BJ (cell line): ENCODE results near the gene FRMPD3. TPM values are rescaled to one million over a fixed set of nuclear protein-coding genes. Genes with fewer than 3 reads are reported as not detected.

Experiments
- CTCF ChIA-PET: fragments of 350-600 bp; formaldehyde crosslinking; extraction: SDS; loops from one replicate; lab custom pipeline; 2021; ENCODE audit warnings: antibody characterized with exemption, inconsistent platforms; lab: Yijun Ruan, JAX
- POLR2A ChIA-PET: fragments of 300-600 bp; sonication (Branson Sonifier 250); formaldehyde crosslinking; extraction: SDS; loops from one replicate; lab custom pipeline; 2021; ENCODE audit warnings: antibody characterized with exemption; lab: Charles Lee
- DNase-seq: peaks from one replicate; pipeline ENCODE4 v3.0.0-alpha.2; 2011; ENCODE audit warnings: low read depth
- H3K27me3 ChIP-seq: 2 replicates; pipeline ENCODE4 v1.6.0; 2011; ENCODE audit warnings: low read length; ENCODE audit not compliant: control insufficient read depth, insufficient read depth
- H3K36me3 ChIP-seq: 2 replicates; pipeline ENCODE4 v1.5.1; 2011; ENCODE audit warnings: low read length; ENCODE audit not compliant: control insufficient read depth, insufficient read depth
- H3K4me3 ChIP-seq: 2 replicates; pipeline ENCODE4 v1.5.1; 2011; ENCODE audit warnings: low read depth, mild to moderate bottlenecking, control low read depth, low read length
- polyA plus RNA-seq: library from polyadenylated mRNA; depleted of rRNA; stranded (reverse); fragments of >200 nt; gene quantifications from 2 replicates; pipeline ENCODE4 v1.2.3, GENCODE V29; 2011
- TF ChIP-seq, protein P1 (sequence below): IDR thresholded peaks from 2 replicates; pipeline ENCODE4 v1.5.1; 2011; ENCODE audit warnings: low read depth, mild to moderate bottlenecking, control low read depth, inconsistent platforms, low read length, moderate library complexity; ENCODE audit not compliant: insufficient read depth

FRMPD3 gene
- polyA plus RNA-seq, 1 experiment: 0.02 TPM

DNA sequence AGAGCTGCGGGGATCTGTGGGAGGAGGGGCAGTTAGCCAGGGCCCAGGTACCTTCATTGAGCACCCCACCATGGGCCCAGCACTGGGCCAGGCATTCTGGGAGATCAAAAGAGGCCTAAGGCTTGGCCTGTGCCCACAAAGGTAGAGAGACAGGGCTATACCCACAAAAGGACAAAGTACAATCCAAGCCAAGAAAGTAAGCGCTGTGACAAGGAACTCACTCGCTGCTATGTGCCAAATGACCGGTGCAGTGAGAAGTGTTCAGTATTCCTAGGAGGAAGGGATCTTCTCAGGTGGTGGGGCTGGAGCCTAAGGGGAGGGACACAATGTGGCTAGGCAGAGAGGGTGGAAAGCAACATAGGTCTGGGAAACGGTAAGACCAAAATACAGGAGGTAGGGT is 8.8 kb upstream of the FRMPD3 start:
- Histone ChIP-seq H3K27me3 (no peaks in the 10 kb centered on the region), H3K36me3 (no peaks in the 10 kb centered on the region), H3K4me3 (no peak overlapping the region)
- ChIA-PET CTCF (no interaction called here), POLR2A (no interaction called here)
- no peak for DNase-seq
- TF ChIP-seq, protein P1, sequence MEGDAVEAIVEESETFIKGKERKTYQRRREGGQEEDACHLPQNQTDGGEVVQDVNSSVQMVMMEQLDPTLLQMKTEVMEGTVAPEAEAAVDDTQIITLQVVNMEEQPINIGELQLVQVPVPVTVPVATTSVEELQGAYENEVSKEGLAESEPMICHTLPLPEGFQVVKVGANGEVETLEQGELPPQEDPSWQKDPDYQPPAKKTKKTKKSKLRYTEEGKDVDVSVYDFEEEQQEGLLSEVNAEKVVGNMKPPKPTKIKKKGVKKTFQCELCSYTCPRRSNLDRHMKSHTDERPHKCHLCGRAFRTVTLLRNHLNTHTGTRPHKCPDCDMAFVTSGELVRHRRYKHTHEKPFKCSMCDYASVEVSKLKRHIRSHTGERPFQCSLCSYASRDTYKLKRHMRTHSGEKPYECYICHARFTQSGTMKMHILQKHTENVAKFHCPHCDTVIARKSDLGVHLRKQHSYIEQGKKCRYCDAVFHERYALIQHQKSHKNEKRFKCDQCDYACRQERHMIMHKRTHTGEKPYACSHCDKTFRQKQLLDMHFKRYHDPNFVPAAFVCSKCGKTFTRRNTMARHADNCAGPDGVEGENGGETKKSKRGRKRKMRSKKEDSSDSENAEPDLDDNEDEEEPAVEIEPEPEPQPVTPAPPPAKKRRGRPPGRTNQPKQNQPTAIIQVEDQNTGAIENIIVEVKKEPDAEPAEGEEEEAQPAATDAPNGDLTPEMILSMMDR: no peak

DNA sequence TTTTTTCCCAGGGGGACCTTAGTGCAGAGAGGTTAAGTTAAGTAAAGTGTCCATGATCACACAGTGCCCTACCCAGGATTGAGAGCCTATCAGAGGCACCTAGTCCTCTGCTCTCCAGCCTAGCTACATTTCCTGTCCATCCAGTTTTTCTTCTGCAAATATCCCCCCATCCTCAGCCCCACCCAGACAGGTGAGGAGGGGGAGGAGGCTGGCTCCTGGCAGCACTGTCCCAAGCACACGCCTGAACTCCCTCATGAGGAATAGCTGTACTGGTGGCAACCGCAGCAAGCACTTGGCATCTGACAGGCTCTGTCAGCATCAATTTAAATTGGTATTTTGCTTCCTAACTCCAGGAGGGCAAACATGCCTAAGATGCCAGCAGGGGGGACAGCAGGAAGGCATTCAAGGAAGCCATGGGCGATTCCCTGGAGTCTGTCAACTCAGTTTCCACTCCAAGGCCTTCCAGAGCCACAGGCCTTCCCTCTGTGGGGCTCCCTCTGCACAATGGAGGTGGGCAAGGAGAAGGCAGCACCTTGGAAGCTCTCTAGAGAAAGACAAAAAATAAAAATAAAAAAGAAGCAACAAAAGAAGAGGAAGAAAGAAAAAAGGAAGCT is 6.4 kb upstream of the FRMPD3 start:
- Histone ChIP-seq H3K27me3 (peaks cover 2% of the 10 kb centered on the region), H3K4me3 (no peak overlapping the region), H3K36me3 (no peaks in the 10 kb centered on the region)
- TF ChIP-seq, protein P1: no peak
- ChIA-PET CTCF (no interaction called here), POLR2A (no interaction called here)
- DNase-seq: no peak

DNA sequence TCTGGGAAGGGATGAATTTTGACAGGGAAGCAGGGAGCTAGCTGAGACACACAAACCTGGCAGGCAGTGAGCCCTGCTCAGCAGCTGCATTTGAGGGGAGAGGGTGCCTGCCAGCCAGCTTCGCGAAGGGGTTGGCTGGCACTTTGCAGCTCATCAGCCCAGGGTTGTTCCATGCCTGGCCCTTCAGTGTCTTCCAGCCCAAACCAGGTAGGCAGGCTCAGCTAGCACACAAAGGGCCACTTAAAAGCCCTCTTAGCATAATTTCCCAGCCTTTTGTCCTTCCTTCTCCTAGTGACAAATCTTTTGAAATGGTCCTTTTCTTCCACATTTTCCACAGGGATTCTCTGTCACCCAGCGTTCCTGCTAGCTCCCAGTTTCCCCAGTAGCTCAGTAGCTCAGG is 4.3 kb upstream of the FRMPD3 start:
- no peak overlapping the region for H3K4me3 ChIP-seq
- no peak for DNase-seq
- no peaks in the 10 kb centered on the region for H3K36me3 ChIP-seq
- H3K27me3 ChIP-seq: peaks cover 3% of the 10 kb centered on the region
- ChIA-PET POLR2A (no interaction called here), CTCF (no interaction called here)
- TF ChIP-seq, protein P1: no peak

DNA sequence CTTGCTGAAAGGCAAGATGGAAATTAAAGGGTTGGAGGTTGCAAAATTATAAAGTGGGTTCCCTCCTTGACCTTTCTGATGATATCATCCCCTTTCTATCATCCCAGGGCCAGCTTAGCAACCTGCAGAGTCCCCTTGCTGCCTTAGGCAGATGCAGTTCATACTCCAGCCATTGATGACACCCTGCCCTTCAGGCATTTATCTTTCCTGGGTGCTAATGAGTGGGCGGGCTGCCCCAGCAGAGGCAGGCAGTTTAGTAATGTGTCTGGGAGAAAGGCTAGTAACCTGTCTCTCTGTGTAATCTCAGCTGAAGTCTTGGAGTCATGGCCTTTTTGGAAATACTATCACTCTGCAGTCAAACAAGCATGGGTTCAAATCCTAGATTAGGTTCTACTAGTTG is 3.8 kb upstream of the FRMPD3 start:
- ChIA-PET POLR2A (no interaction called here), CTCF (no interaction called here)
- Histone ChIP-seq H3K4me3 (no peak overlapping the region), H3K36me3 (no peaks in the 10 kb centered on the region), H3K27me3 (peaks cover 6% of the 10 kb centered on the region)
- no peak for DNase-seq
- TF ChIP-seq, protein P1: no peak

DNA sequence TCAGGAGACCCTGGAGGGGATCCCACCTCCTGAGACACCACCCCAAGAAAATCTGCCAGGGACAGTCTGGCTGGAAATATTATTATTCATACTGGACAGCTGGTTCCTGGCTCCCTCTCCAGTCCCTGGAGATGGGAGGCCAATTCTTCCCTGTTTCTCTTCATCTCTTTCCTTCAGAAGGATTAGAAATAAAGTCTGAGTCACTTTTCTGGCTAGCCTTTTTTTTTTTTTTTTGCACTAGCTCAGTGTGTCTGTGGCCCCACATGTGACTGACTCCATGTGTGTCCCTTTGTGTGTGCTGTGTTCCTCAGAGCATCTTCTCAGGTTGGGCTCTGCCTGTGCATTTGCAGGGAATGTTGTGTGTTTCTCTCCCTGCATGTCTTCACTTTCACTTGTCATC is 1.8 kb upstream of the FRMPD3 start:
- H3K4me3 ChIP-seq: no peak overlapping the region
- no peak for DNase-seq
- H3K36me3 ChIP-seq: no peaks in the 10 kb centered on the region
- H3K27me3 ChIP-seq: peaks cover 15% of the 10 kb centered on the region
- TF ChIP-seq, protein P1: no peak
- POLR2A ChIA-PET: no interaction called here
- CTCF ChIA-PET: interaction anchor here (0.6 to 0.7 kb wide), 2 partner anchors 15 to 394 kb away, joined by 3 to 5 read pairs; no protein-coding TSS in a partner anchor
